ENCODE data around the gene RNF150. TPM values are rescaled to one million over a fixed set of nuclear protein-coding genes. Genes with fewer than 3 reads are reported as not detected.

RNF150 gene
- total RNA-seq, result 9.1 TPM

DNA sequence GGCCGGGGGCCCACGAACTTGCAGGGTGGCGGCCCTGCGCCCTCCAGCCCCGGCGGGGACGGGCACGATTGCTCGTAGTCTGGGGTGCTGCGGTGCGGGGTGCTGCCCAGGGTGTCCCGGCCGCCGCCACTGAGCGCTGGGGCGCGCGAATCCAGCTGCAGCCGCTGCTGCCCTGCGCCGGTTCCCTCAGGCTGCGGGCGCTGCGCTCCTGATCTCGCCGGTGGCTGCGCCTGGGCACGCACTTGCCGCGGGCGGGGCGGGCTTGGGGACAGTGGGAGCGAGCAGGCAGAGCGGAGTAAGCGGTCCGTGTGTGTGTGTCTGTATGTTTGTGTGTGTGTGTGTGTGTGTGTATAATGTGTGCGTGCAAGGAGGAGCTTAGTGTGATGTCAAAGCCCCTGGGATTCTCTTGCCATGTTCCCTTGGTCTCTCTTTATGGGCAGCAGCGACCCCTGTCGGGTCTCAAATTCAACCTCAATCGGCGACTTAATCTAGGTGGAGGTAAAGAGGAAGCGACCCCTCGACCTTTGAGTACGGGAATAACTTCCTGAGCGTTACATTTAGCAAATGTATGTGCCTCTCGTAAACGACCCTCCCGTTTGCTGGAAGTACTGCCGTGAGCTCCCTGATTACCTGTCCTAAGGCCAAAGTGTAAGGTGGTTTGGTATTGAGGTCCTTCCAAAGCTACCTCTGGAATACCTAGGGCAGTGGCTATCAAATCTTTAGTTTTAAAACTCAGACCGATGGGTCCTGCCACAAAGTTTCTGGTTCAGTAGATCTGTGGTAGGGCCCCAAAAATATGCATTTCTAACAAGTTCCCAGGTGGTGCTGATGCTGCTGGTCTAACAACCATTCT is at the start of gene RNF150:
Gene RNF150 (minus strand): TSS at position 324 of the 853 bp plus-strand sequence.
- Histone ChIP-seq H3K27me3 (no peaks in the 10 kb centered on the region), H3K36me3 (no peaks in the 10 kb centered on the region), H3K4me3 (peak within 1 kb of the TSS; percentile 81 to 83), H3K27ac (peak within 1 kb of the TSS; percentile 87), H3K9me3 (no peaks in the 10 kb centered on the region), H3K4me1 (peaks cover 7% of the 10 kb centered on the region)
- peak in 1 of 2 donors; percentile 45 for TF ChIP-seq POLR2A (IDR thresholded peaks at IDR 0.05)
- TF ChIP-seq, protein P1, sequence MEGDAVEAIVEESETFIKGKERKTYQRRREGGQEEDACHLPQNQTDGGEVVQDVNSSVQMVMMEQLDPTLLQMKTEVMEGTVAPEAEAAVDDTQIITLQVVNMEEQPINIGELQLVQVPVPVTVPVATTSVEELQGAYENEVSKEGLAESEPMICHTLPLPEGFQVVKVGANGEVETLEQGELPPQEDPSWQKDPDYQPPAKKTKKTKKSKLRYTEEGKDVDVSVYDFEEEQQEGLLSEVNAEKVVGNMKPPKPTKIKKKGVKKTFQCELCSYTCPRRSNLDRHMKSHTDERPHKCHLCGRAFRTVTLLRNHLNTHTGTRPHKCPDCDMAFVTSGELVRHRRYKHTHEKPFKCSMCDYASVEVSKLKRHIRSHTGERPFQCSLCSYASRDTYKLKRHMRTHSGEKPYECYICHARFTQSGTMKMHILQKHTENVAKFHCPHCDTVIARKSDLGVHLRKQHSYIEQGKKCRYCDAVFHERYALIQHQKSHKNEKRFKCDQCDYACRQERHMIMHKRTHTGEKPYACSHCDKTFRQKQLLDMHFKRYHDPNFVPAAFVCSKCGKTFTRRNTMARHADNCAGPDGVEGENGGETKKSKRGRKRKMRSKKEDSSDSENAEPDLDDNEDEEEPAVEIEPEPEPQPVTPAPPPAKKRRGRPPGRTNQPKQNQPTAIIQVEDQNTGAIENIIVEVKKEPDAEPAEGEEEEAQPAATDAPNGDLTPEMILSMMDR (IDR thresholded peaks at IDR 0.05), result peak; percentile 43 to 82 (median 44)
- TF ChIP-seq POLR2AphosphoS5 (IDR thresholded peaks at IDR 0.05; ENCODE audit: insufficient read depth in 1 of 2, low read depth in 1 of 2), result peak in 1 of 2 donors; percentile 71
- DNase-seq (ENCODE audit: extremely low spot score in 2 of 2), result peak in 1 of 2 donors; percentile 92
- intact Hi-C loops (cut with DNase I), result no loop called here

DNA sequence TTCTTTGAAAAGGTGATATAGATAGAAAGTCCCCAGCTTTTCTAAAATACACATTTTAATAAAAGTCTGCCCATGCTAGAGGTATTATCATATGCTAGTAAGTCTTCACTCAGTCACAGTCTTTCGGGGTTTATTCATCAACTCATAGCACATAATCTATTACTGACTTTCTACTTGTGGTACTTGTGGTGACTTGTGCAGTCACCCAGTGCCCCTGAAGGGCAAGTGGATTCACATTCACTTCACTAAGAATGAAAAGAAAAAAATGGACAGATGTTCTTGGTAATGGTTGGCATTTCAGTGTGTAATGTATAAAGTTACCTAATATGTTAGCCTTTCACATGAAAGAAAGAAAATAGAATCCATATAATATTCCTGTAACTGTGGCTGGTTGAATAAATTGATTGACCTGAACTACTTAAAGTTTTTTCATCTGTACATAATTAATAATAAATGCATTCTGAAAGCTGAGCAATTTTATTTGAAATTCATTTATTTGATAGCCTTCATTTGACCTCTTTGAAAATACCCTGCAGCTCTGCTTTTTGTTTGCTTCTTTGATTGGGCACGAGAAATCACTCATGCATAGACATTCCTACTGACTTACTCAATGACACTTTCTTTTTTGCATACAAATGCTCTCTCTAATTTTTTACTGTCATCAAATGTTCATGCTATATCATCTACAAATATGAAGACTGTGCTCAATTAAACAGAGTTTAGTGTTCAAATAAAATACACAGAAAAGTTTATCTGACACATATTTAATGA is 47.9 kb upstream of the RNF150 start:
- H3K4me3 ChIP-seq, result no peak overlapping the region
- H3K4me1 ChIP-seq, result no peaks in the 10 kb centered on the region
- no peak for DNase-seq (ENCODE audit: extremely low spot score in 2 of 2)
- no peaks in the 10 kb centered on the region for H3K9me3 ChIP-seq
- H3K36me3 ChIP-seq, result no peaks in the 10 kb centered on the region
- TF ChIP-seq POLR2AphosphoS5 (IDR thresholded peaks at IDR 0.05; ENCODE audit: insufficient read depth in 1 of 2, low read depth in 1 of 2) (no peak), POLR2A (IDR thresholded peaks at IDR 0.05) (no peak)
- TF ChIP-seq, protein P1 (IDR thresholded peaks at IDR 0.05), result no peak
- intact Hi-C loops (cut with DNase I), result no loop called here
- no peaks in the 10 kb centered on the region for H3K27me3 ChIP-seq
- no peak overlapping the region for H3K27ac ChIP-seq

DNA sequence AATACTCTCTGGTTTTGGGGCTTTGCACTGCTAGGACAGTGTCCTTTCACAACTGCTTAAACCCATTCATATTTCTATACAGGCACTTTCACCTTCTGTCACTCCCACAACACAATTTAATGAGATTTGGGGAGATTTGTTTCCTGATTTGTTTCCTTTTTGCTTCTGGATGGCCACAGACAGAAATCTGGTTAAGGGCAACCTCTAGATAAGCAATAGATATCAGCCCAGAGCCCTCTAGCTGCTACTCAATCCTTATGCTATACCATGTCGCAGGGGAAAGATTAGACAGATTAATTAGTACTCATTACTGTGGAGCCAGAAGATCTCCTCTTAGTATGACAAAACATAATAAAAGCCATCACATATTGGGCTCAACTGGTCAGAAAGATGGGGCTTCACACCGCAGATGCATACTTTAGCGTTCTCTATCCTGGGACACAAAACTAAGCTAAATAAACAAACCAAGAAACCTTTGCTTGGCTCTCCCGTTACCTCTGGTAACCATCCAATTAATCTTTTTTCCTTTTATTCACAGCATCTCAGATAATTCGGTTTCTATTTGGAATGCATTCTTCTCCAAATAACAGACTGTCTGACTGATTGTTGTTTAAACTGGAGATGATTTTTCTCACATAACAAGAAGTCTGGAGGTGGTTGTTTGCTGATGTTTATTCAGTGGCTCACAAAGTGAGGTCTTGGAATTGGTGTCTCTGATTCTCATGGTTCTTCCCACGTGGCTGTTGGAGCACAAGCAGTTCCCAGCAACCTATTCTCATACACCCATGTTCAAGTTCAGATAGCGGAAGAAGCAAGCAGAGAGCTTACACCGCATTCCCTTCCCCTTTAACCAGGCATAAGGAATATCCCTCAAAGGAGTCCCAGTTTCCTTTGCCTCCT is 46.5 kb upstream of the RNF150 start:
- no peaks in the 10 kb centered on the region for H3K9me3 ChIP-seq
- TF ChIP-seq, protein P1 (IDR thresholded peaks at IDR 0.05), result no peak
- no peak for TF ChIP-seq POLR2A (IDR thresholded peaks at IDR 0.05)
- no peak for TF ChIP-seq POLR2AphosphoS5 (IDR thresholded peaks at IDR 0.05; ENCODE audit: insufficient read depth in 1 of 2, low read depth in 1 of 2)
- no peak for DNase-seq (ENCODE audit: extremely low spot score in 2 of 2)
- H3K27me3 ChIP-seq, result no peaks in the 10 kb centered on the region
- H3K36me3 ChIP-seq, result no peaks in the 10 kb centered on the region
- H3K27ac ChIP-seq, result no peak overlapping the region
- H3K4me3 ChIP-seq, result no peak overlapping the region
- intact Hi-C loops (cut with DNase I), result no loop called here
- H3K4me1 ChIP-seq, result no peaks in the 10 kb centered on the region

DNA sequence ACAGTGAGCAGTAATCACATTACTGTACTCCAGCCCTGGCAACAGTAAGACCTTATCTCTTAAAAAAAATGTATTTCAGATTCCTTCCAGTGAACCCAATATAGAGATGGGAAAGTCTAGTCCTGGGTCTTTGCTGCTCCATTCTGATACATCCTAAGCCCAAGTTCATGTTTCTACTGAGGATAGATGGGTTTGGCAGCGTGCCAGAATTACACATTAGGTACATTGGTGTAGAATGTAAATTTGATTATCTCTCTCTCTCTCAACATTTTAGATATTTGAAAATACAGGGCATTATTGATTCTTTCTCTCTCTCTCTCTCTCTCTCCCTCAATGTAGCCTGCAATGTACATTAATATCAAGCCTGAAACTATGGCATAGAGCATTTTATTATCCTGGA is 43.9 kb upstream of the RNF150 start:
- intact Hi-C loops (cut with DNase I), result no loop called here
- no peaks in the 10 kb centered on the region for H3K9me3 ChIP-seq
- DNase-seq (ENCODE audit: extremely low spot score in 2 of 2), result no peak
- TF ChIP-seq POLR2AphosphoS5 (IDR thresholded peaks at IDR 0.05; ENCODE audit: insufficient read depth in 1 of 2, low read depth in 1 of 2), result no peak
- TF ChIP-seq POLR2A (IDR thresholded peaks at IDR 0.05), result no peak
- TF ChIP-seq, protein P1 (IDR thresholded peaks at IDR 0.05), result no peak
- no peaks in the 10 kb centered on the region for H3K27me3 ChIP-seq
- no peak overlapping the region for H3K27ac ChIP-seq
- no peak overlapping the region for H3K4me3 ChIP-seq
- no peaks in the 10 kb centered on the region for H3K36me3 ChIP-seq
- H3K4me1 ChIP-seq, result no peaks in the 10 kb centered on the region

All from vagina (tissue), 2 donors.